Skeletal muscle satellite cell (primary cell): ENCODE measurements around the gene PALLD.
A peak's percentile ranks its signal among the peaks of the same experiment; 100 is the strongest.

ENCODE experiments used
- H3K27me3 ChIP-seq: 2 replicates; pipeline ENCODE4 v1.7.0; 2013; ENCODE audit warnings: low read length; ENCODE audit not compliant: control insufficient read depth, insufficient read depth
- H3K36me3 ChIP-seq: 2 replicates; pipeline ENCODE4 v1.7.0; 2013; ENCODE audit warnings: mild to moderate bottlenecking, control low read depth, low read length; ENCODE audit not compliant: insufficient read depth
- H3K4me1 ChIP-seq: 2 replicates; pipeline ENCODE4 v1.7.0; 2013; ENCODE audit warnings: low read length; ENCODE audit not compliant: control insufficient read depth, insufficient read depth
- H3K4me2 ChIP-seq: 2 replicates; pipeline ENCODE4 v1.7.0; 2013; ENCODE audit warnings: mild to moderate bottlenecking, low read length
- H3K4me3 ChIP-seq: 2 replicates; pipeline ENCODE4 v1.7.0; 2013; ENCODE audit warnings: low read length
- H3K9ac ChIP-seq: 2 replicates; pipeline ENCODE4 v1.7.0; 2013; ENCODE audit warnings: mild to moderate bottlenecking, low read depth, low read length, moderate library complexity
- H3K9me3 ChIP-seq: replicated peaks from 2 replicates; pipeline ENCODE4 v1.7.0; 2013; ENCODE audit warnings: mild to moderate bottlenecking, control low read depth, low read length

The PALLD gene

GRCh38 chr4:168835880-168836454 is 339.1 kb downstream of the PALLD start:
- Histone ChIP-seq H3K9ac (no peak overlapping the region), H3K36me3 (peaks cover 18% of the 10 kb centered on the region), H3K4me2 (no peak overlapping the region), H3K27me3 (no peaks in the 10 kb centered on the region), H3K4me3 (no peak overlapping the region), H3K4me1 (peaks cover 31% of the 10 kb centered on the region), H3K9me3 (no peaks in the 10 kb centered on the region)

GRCh38 chr4:168836490-168836889 is 339.6 kb downstream of the PALLD start:
- H3K4me3 ChIP-seq = no peak overlapping the region
- no peaks in the 10 kb centered on the region for H3K9me3 ChIP-seq
- H3K4me2 ChIP-seq = no peak overlapping the region
- peaks cover 22% of the 10 kb centered on the region for H3K36me3 ChIP-seq
- peaks cover 31% of the 10 kb centered on the region for H3K4me1 ChIP-seq
- H3K27me3 ChIP-seq = no peaks in the 10 kb centered on the region
- H3K9ac ChIP-seq = no peak overlapping the region

- Histone ChIP-seq H3K4me1 (peaks cover 42% of the 10 kb centered on the region), H3K9ac (no peak overlapping the region), H3K36me3 (peaks cover 32% of the 10 kb centered on the region), H3K4me2 (no peak overlapping the region), H3K9me3 (no peaks in the 10 kb centered on the region), H3K4me3 (no peak overlapping the region), H3K27me3 (no peaks in the 10 kb centered on the region)
Observed at GRCh38 chr4:168837922-168838321, 341.1 kb downstream of the PALLD start.

- Histone ChIP-seq H3K36me3 (peaks cover 36% of the 10 kb centered on the region), H3K27me3 (no peaks in the 10 kb centered on the region), H3K4me3 (no peak overlapping the region), H3K4me2 (no peak overlapping the region), H3K4me1 (peaks cover 47% of the 10 kb centered on the region), H3K9ac (no peak overlapping the region), H3K9me3 (no peaks in the 10 kb centered on the region)
Observed at GRCh38 chr4:168839758-168840391, 343.0 kb downstream of the PALLD start.

- H3K27me3 ChIP-seq = no peaks in the 10 kb centered on the region
- no peaks in the 10 kb centered on the region for H3K9me3 ChIP-seq
- no peak overlapping the region for H3K4me2 ChIP-seq
- H3K4me3 ChIP-seq = no peak overlapping the region
- H3K36me3 ChIP-seq = peaks cover 38% of the 10 kb centered on the region
- H3K4me1 ChIP-seq = peaks cover 48% of the 10 kb centered on the region
- no peak overlapping the region for H3K9ac ChIP-seq
Observed at GRCh38 chr4:168840392-168840763, 343.5 kb downstream of the PALLD start.

- Histone ChIP-seq H3K27me3 (no peaks in the 10 kb centered on the region), H3K9ac (no peak overlapping the region), H3K9me3 (no peaks in the 10 kb centered on the region), H3K36me3 (peaks cover 38% of the 10 kb centered on the region), H3K4me1 (peaks cover 54% of the 10 kb centered on the region), H3K4me2 (peak overlapping the region; percentile 28), H3K4me3 (no peak overlapping the region)
Observed at GRCh38 chr4:168841000-168841671, 344.3 kb downstream of the PALLD start.

GRCh38 chr4:168841672-168842019 is 344.8 kb downstream of the PALLD start:
- Histone ChIP-seq H3K9me3 (no peaks in the 10 kb centered on the region), H3K4me3 (no peak overlapping the region), H3K4me2 (peak overlapping the region; percentile 28), H3K27me3 (no peaks in the 10 kb centered on the region), H3K9ac (no peak overlapping the region), H3K4me1 (peaks cover 54% of the 10 kb centered on the region), H3K36me3 (peaks cover 35% of the 10 kb centered on the region)

GRCh38 chr4:168842186-168842585 is 345.3 kb downstream of the PALLD start:
- Histone ChIP-seq H3K4me2 (no peak overlapping the region), H3K36me3 (peaks cover 30% of the 10 kb centered on the region), H3K4me1 (peaks cover 54% of the 10 kb centered on the region), H3K27me3 (no peaks in the 10 kb centered on the region), H3K4me3 (no peak overlapping the region), H3K9me3 (no peaks in the 10 kb centered on the region), H3K9ac (no peak overlapping the region)

- no peaks in the 10 kb centered on the region for H3K9me3 ChIP-seq
- H3K4me1 ChIP-seq = peaks cover 63% of the 10 kb centered on the region
- no peak overlapping the region for H3K4me3 ChIP-seq
- no peak overlapping the region for H3K4me2 ChIP-seq
- H3K27me3 ChIP-seq = no peaks in the 10 kb centered on the region
- H3K9ac ChIP-seq = no peak overlapping the region
- H3K36me3 ChIP-seq = peaks cover 20% of the 10 kb centered on the region
Observed at GRCh38 chr4:168843635-168844034, 346.8 kb downstream of the PALLD start.

GRCh38 chr4:168844353-168845049 is 347.6 kb downstream of the PALLD start:
- Histone ChIP-seq H3K9me3 (no peaks in the 10 kb centered on the region), H3K4me3 (no peak overlapping the region), H3K9ac (peak overlapping the region; percentile 14), H3K4me1 (peaks cover 71% of the 10 kb centered on the region), H3K4me2 (peak overlapping the region; percentile 1), H3K27me3 (no peaks in the 10 kb centered on the region), H3K36me3 (peaks cover 20% of the 10 kb centered on the region)

- H3K4me2 ChIP-seq = no peak overlapping the region
- H3K4me1 ChIP-seq = peaks cover 68% of the 10 kb centered on the region
- no peak overlapping the region for H3K9ac ChIP-seq
- no peaks in the 10 kb centered on the region for H3K27me3 ChIP-seq
- H3K36me3 ChIP-seq = peaks cover 20% of the 10 kb centered on the region
- no peak overlapping the region for H3K4me3 ChIP-seq
- no peaks in the 10 kb centered on the region for H3K9me3 ChIP-seq
Observed at GRCh38 chr4:168845897-168846296, 349.0 kb downstream of the PALLD start.
